ENCODE measurements around the gene TAX1BP1. TPM values are rescaled to one million over a fixed set of nuclear protein-coding genes. Genes with fewer than 3 reads are reported as not detected.

The TAX1BP1 gene
- total RNA-seq, 2 experiments from 2014 or later: 71.8 to 81.2 TPM

DNA sequence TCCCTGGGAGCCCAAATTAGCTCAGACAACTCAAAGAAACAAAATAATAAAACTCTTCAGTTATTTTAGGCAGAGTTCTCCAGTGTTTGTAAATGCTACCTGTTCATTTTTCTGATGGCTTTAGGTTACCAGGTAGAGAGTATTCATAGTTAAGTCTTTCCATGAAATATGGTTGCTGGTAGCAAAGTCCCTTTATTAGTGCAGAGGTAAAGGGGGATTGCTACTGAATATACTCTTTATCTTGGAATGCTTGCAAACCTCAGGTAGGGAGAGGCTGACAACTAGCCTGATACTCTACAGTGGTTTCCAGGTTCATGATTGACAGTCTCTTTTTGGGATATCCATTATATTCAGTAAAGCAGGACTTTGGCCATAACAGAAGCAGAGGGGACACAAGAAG lies 6.5 kb downstream of the TAX1BP1 start:
- POLR2A ChIA-PET: no interaction called here
- H3K36me3 Mint-ChIP-seq: peaks cover 14% of the 10 kb centered on the region
- H3K4me3 Mint-ChIP-seq: no peak overlapping the region
- H3K27me3 Mint-ChIP-seq: no peaks in the 10 kb centered on the region
- no peak overlapping the region for H3K27ac Mint-ChIP-seq
- no peaks in the 10 kb centered on the region for H3K9me3 Mint-ChIP-seq
- ATAC-seq (ENCODE audit: low read depth) (no peak), DNase-seq (no peak)
- peaks cover 20% of the 10 kb centered on the region for H3K4me1 Mint-ChIP-seq

DNA sequence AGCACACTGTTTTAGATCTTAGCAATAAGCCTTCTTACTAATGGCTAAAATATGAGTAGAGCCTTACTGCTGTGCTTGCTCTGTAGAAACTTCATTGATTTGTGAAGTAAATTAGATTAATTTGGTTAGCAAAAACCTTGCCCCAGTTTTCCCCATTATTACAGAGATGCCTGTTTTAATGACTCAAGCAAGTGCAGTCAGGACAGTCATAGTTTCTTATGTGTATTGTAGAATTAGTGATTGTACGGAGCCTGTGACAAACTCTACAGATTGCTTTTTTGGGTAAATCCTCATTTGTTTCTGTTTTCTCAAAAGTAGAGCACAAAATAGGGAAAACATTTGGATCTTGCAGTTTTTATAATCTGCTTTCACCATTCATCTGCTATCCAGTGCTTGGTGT lies 7.0 kb downstream of the TAX1BP1 start:
- no peaks in the 10 kb centered on the region for H3K27me3 Mint-ChIP-seq
- H3K4me1 Mint-ChIP-seq: peaks cover 18% of the 10 kb centered on the region
- POLR2A ChIA-PET: no interaction called here
- no peak overlapping the region for H3K27ac Mint-ChIP-seq
- no peak overlapping the region for H3K4me3 Mint-ChIP-seq
- DNase-seq (no peak), ATAC-seq (ENCODE audit: low read depth) (no peak)
- H3K36me3 Mint-ChIP-seq: peaks cover 17% of the 10 kb centered on the region
- H3K9me3 Mint-ChIP-seq: no peaks in the 10 kb centered on the region

DNA sequence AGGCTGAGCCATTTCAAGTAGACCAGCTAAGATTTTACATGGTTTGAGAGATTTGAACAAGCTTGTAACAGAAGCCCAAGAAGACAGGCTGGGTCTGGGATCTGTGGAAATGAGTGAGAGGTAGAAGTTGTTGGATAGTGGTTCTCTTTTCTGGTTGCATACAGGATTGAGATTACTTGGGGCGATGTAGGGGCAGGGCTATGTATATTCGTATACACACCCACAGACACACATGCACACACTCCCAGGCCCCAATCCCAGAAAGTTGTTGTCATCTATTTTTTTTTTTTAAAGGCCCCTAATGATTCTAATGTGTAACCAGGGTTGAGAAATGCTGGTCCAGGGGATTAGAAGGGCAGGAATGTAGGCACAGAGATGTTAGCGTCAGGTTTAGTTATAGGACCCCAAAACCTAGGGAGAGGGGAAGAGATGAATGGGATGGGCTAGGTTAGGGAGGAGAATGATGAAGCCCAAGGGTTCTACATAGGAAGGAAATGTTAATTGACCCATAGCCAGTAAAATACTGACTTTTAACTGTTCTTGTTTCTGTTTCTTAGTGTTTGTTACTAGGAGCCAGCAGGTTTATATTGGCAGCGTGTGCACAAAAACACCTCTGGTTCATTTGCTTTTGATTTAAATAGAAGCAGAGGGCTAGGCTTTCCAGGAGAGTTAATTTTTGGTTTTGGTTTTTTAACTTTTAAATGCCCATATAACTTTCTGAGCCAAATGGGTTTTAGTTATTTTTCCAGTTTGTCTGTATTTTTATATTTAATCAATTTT lies 7.8 kb downstream of the TAX1BP1 start:
- ATAC-seq (ENCODE audit: low read depth) (no peak), DNase-seq (no peak)
- Mint-ChIP-seq H3K27me3 (no peaks in the 10 kb centered on the region), H3K4me1 (peaks cover 14% of the 10 kb centered on the region), H3K4me3 (no peak overlapping the region), H3K27ac (no peak overlapping the region), H3K36me3 (peaks cover 19% of the 10 kb centered on the region), H3K9me3 (no peaks in the 10 kb centered on the region)
- POLR2A ChIA-PET: interaction anchor here (0.6 kb wide), 1 partner anchor 87 kb away, joined by 5 read pairs; no protein-coding TSS in a partner anchor

DNA sequence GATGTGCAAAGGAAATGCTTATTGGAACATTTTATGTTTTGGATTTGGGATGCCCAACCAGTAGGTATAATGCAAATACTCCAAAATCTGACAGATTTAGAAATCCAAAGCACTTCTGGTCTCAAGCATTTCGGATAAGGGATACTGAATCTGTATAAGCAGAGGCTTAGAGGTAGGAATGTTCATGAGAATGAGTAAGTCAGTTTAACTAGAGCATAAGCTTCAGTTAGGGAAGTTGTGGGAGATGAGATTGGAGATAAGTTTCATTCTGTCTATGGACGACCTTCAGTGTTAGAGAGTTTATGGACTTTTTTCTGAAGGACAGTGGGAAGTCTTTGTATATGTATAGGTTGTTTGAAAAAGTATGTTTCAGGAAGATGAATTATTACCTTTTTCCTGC lies 10.4 kb downstream of the TAX1BP1 start:
- H3K36me3 Mint-ChIP-seq: peaks cover 21% of the 10 kb centered on the region
- no peak for DNase-seq
- POLR2A ChIA-PET: no interaction called here

DNA sequence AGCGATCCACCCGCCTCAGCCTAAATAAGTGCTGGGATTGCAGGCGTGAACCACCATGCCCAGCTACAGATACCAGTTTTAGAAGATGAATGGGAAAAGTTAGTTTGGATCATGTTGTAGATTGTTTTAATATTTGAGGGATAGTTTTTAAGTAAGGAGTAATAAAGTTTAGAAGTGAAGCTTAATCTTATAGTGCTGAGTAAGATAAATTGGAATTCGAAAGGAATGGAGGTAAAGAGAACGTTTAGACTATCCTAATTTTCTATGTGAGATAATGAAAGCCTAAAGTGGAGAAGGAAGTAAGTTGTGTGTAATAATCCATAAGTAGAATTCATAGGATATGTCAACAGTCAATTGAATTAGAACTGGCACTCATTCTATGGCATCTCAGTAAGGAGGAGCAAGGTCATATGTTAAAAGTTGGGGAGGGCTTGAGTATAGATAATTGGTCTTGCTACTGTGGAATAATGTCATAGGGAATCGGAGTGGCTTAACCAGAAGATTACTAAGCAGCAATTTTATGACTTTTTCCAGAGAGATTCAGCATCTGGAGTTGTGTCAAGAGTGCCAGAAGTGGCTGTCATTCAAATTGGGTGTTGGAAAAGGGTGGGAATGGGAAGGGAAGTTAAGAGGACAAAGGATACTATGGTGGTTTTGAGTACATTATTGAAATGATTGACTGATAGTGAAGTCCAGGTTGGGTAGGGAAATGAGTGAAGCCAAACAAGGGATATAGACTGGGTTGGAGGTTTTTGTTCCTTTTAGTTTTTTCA lies 12.1 kb downstream of the TAX1BP1 start:
- POLR2A ChIA-PET: no interaction called here
- no peak for ATAC-seq (ENCODE audit: low read depth)
- Mint-ChIP-seq H3K4me3 (no peak overlapping the region), H3K27me3 (no peaks in the 10 kb centered on the region), H3K27ac (no peak overlapping the region), H3K4me1 (peaks cover 9% of the 10 kb centered on the region), H3K9me3 (no peaks in the 10 kb centered on the region), H3K36me3 (peaks cover 27% of the 10 kb centered on the region)
- no peak for DNase-seq

More for the DNA sequence above, 10.4 kb downstream of the TAX1BP1 start:
- no peak overlapping the region for H3K4me3 Mint-ChIP-seq
- no peak overlapping the region for H3K27ac Mint-ChIP-seq
- H3K27me3 Mint-ChIP-seq: no peaks in the 10 kb centered on the region
- ATAC-seq (ENCODE audit: low read depth): no peak
- H3K9me3 Mint-ChIP-seq: no peaks in the 10 kb centered on the region
- peaks cover 10% of the 10 kb centered on the region for H3K4me1 Mint-ChIP-seq

DNA sequence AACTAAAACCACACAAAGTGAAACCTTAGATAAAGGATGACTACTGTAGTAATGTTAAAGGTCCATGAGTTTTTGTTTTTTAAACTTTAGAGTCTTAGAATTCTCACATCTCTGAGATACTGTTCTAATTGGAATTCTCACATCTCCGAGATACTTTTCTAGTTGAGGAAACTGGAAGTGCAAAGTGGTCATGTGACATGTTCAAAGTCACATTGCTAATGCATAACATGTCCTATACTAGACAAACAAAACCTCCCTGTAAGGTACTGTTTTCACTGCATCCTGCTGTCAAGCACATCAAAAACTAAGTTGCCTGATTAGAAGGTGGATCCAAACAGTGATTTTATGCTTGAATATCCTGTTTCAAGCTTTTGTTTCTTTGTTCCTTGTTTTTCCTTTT lies 13.9 kb downstream of the TAX1BP1 start:
- Mint-ChIP-seq H3K27ac (no peak overlapping the region), H3K36me3 (peaks cover 31% of the 10 kb centered on the region), H3K9me3 (no peaks in the 10 kb centered on the region), H3K4me3 (no peak overlapping the region), H3K27me3 (no peaks in the 10 kb centered on the region), H3K4me1 (peaks cover 8% of the 10 kb centered on the region)
- POLR2A ChIA-PET: no interaction called here
- DNase-seq: no peak
- ATAC-seq (ENCODE audit: low read depth): no peak

DNA sequence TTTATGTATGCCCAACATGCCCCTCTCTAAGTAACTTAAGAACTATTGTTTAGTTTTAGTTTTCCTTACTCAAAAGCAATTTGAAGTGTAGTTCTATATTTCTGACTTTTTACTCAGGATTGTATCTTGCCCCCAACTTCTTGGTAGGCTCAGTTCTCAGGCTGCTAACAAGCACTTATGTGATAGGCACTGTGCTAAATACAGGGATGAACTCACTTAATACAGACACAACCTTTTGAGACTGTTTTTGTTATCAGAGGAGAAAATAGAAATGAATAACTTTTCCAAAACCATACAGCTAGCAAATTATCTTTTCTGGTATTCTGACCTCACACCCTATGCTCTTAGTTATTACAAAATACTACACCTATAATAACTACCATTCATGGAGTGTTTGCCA lies 16.3 kb downstream of the TAX1BP1 start:
- DNase-seq (no peak), ATAC-seq (ENCODE audit: low read depth) (no peak)
- H3K27me3 Mint-ChIP-seq: no peaks in the 10 kb centered on the region
- H3K9me3 Mint-ChIP-seq: no peaks in the 10 kb centered on the region
- H3K36me3 Mint-ChIP-seq: peaks cover 23% of the 10 kb centered on the region
- peaks cover 7% of the 10 kb centered on the region for H3K4me1 Mint-ChIP-seq
- no peak overlapping the region for H3K27ac Mint-ChIP-seq
- no peak overlapping the region for H3K4me3 Mint-ChIP-seq
- POLR2A ChIA-PET: no interaction called here

DNA sequence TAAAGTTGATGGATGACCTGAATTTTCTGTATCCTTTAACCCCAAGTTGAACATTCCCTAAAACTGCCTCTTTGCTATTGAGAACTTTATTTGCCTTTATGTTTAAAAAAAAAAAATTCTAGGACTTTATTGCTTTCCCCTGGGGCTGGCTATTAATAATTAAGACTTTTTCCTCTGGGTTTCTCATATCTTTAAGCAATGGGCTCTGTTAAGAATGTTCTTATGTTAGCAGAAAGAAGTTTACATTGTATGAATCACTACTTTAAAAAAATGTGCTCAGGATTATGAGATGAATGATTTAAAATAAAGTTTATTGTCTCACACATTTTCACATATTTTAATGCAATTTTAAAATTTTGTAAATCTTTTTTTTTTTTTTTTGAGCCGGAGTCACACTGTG lies 19.5 kb downstream of the TAX1BP1 start:
- Mint-ChIP-seq H3K4me3 (no peak overlapping the region), H3K9me3 (no peaks in the 10 kb centered on the region), H3K36me3 (peaks cover 25% of the 10 kb centered on the region), H3K4me1 (peaks cover 7% of the 10 kb centered on the region), H3K27me3 (no peaks in the 10 kb centered on the region), H3K27ac (no peak overlapping the region)
- DNase-seq (no peak), ATAC-seq (ENCODE audit: low read depth) (no peak)
- POLR2A ChIA-PET: no interaction called here

DNA sequence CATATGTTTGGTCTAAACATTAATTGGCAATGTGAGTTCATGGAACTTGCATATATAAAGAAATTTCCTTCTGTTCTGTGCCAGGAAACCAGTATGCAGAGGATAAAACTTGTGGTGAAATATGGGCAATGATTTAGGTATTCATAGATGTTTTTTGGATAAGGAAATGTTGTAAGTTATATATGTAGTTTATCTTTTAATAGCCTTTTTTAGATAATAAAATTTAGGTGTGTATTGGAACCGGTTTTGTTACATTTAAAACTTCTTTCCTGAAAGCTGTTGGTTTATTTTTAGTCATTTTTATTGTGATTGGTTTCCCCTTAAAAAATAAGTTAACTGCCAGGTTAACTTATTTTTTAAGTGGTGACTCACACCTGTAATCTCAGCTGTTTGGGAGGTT lies 22.1 kb downstream of the TAX1BP1 start:
- H3K4me3 Mint-ChIP-seq: no peak overlapping the region
- DNase-seq: no peak
- POLR2A ChIA-PET: no interaction called here
- no peak overlapping the region for H3K27ac Mint-ChIP-seq
- H3K9me3 Mint-ChIP-seq: no peaks in the 10 kb centered on the region
- peaks cover 25% of the 10 kb centered on the region for H3K36me3 Mint-ChIP-seq
- H3K27me3 Mint-ChIP-seq: no peaks in the 10 kb centered on the region
- peaks cover 5% of the 10 kb centered on the region for H3K4me1 Mint-ChIP-seq
- ATAC-seq (ENCODE audit: low read depth): no peak

DNA sequence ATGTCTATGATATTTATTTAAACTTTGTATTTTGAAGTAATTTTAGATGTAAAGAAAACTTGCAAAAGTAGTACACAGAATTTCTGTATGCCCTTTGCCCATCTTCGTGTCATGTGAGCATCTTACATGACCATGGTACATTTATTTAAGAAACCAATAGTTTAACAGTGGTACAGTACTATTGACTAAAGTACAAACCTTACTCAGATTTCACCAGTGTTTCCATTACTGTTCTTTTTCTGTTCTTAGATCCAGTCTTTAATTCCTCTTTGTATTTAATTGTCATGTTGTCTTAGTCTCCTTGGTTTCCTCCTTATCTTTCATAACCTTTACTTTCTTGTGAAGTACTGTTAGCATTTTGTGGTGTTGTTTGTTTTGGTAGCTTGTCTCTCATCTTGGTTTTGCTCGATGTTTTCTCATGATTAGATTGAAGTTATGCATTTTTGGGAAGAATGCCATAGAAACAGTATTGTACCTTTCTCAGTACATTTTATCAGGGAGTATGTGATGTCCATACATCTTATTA lies 24.1 kb downstream of the TAX1BP1 start:
- POLR2A ChIA-PET: no interaction called here
- Mint-ChIP-seq H3K27ac (no peak overlapping the region), H3K27me3 (no peaks in the 10 kb centered on the region), H3K4me3 (no peak overlapping the region), H3K9me3 (no peaks in the 10 kb centered on the region), H3K36me3 (peaks cover 17% of the 10 kb centered on the region), H3K4me1 (peaks cover 2% of the 10 kb centered on the region)
- DNase-seq: no peak
- ATAC-seq (ENCODE audit: low read depth): no peak

DNA sequence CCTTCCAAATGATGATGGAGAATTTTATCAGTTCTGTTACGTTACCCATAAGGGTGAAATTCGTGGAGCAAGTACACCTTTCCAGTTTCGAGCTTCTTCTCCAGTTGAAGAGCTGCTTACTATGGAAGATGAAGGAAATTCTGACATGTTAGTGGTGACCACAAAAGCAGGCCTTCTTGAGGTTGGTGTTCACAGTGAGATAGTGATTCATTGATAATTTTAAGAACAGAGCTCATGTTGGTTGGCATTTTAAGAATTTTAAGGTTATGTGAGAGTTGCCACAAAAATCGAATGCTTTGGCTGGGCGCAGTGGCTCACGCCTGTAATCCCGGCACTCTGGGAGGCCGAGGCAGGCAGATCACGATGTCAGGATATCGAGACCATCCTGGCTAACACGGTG lies 25.9 kb downstream of the TAX1BP1 start:
- H3K27ac Mint-ChIP-seq: no peak overlapping the region
- H3K27me3 Mint-ChIP-seq: no peaks in the 10 kb centered on the region
- peaks cover 2% of the 10 kb centered on the region for H3K4me1 Mint-ChIP-seq
- no peak overlapping the region for H3K4me3 Mint-ChIP-seq
- no peaks in the 10 kb centered on the region for H3K9me3 Mint-ChIP-seq
- POLR2A ChIA-PET: no interaction called here
- DNase-seq: no peak
- H3K36me3 Mint-ChIP-seq: peaks cover 22% of the 10 kb centered on the region
- no peak for ATAC-seq (ENCODE audit: low read depth)

DNA sequence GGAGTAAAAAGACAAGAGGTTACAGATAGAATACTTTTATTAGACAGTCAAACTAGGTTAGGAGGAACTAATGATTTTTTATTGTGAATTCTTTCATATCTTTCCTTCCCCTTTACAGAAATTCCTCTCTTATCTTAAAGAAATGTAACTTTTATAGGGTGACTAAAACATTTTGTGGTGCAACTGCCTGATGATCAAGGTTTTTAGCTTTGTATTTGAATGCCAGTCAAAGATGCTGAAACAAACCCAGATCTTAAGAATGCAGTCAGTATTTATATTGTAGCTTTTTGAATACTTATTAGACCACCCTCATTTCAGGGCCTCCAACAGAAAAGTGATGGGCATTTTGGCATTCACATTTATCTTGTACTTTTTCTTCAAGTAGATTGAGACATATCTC lies 27.4 kb downstream of the TAX1BP1 start:
- no peaks in the 10 kb centered on the region for H3K27me3 Mint-ChIP-seq
- H3K27ac Mint-ChIP-seq: no peak overlapping the region
- peaks cover 24% of the 10 kb centered on the region for H3K36me3 Mint-ChIP-seq
- ATAC-seq (ENCODE audit: low read depth) (no peak), DNase-seq (no peak)
- H3K4me1 Mint-ChIP-seq: peaks cover 2% of the 10 kb centered on the region
- no peaks in the 10 kb centered on the region for H3K9me3 Mint-ChIP-seq
- POLR2A ChIA-PET: no interaction called here
- no peak overlapping the region for H3K4me3 Mint-ChIP-seq

DNA sequence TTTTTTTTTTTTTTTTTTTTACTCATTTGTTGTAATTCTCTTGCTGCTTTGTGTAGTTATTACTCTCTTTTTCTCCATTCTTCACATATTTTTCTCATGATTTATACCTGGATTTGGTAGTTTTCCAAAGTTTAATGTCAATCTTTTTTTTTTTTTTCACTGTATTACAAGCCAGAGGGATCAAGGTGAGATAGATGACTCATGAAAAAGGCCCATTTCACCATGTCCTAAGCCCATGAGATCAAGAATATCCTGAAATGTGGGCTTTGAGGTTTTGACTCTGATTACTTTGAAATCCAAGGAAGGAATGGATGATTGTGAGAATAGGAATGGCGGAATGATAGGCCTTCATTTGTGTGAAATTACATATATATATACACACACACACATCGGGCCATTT lies 31.1 kb downstream of the TAX1BP1 start:
- ATAC-seq (ENCODE audit: low read depth) (no peak), DNase-seq (no peak)
- peaks cover 23% of the 10 kb centered on the region for H3K36me3 Mint-ChIP-seq
- no peak overlapping the region for H3K27ac Mint-ChIP-seq
- POLR2A ChIA-PET: no interaction called here
- H3K27me3 Mint-ChIP-seq: no peaks in the 10 kb centered on the region
- H3K9me3 Mint-ChIP-seq: no peaks in the 10 kb centered on the region
- H3K4me1 Mint-ChIP-seq: no peaks in the 10 kb centered on the region
- H3K4me3 Mint-ChIP-seq: no peak overlapping the region

DNA sequence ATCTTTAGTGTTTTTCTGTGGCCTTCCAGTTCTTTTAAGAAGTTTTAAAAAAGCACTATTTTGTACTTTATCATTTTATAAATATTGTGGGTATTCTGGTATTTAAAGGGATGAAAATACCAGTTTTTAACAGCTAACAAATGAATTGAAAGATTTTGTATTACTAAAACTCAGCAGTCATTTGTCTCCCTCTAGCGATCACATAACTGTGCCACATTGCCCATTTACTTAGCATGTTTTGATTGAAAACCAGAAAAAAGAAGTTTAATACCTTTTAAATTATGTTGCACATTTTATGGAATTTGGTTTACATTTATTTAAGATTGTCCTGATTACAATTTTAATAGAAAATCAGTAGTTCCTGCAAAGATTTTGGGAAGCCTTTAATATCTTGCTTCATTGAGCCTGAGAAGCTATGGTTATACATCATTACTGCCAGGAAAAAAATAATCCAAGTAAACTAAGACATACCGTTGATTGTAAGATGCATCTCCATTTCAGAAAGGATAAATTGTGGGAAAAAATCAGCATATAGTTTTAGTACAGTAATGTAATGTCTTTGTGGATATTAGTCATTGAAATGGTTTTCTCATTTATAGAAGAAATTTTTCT lies 34.9 kb downstream of the TAX1BP1 start:
- Mint-ChIP-seq H3K9me3 (no peaks in the 10 kb centered on the region), H3K4me3 (no peak overlapping the region), H3K36me3 (peaks cover 18% of the 10 kb centered on the region), H3K27me3 (no peaks in the 10 kb centered on the region), H3K27ac (no peak overlapping the region), H3K4me1 (no peaks in the 10 kb centered on the region)
- POLR2A ChIA-PET: no interaction called here
- DNase-seq (no peak), ATAC-seq (ENCODE audit: low read depth) (no peak)

All from activated naive CD8-positive, alpha-beta T cell treated with anti-CD3 and anti-CD28 coated beads, Interleukin-2, amount 10 ng/mL, durations not matched to agents 7 days and 5 days (primary cell).